HG03521 (cell line): ENCODE results near the gene DUOX2.
"Not testable (repeated sequence)": the region's sequence is repeated elsewhere in the genome, so short reads cannot be mapped to it uniquely, and the experiment has no call there.

Experiments
- ATAC-seq: cut with Tn5 transposase; IDR thresholded peaks from one replicate; pipeline ENCODE4 v1.9.1; 2021; ENCODE audit warnings: mild to moderate bottlenecking, moderate library complexity; ENCODE audit not compliant: unreplicated experiment

DUOX2 gene

GRCh38 chr15:45077391-45077790 lies 36.6 kb downstream of the DUOX2 start:
- not testable (repeated sequence) for ATAC-seq

GRCh38 chr15:45075440-45076320 lies 38.3 kb downstream of the DUOX2 start:
- ATAC-seq, result not testable (repeated sequence)

- not testable (repeated sequence) for ATAC-seq
These were observed 40.4 kb downstream of the DUOX2 start for GRCh38 chr15:45073602-45074001.

GRCh38 chr15:45069942-45070360 lies 44.0 kb downstream of the DUOX2 start:
- ATAC-seq, result not testable (repeated sequence)

GRCh38 chr15:45064386-45064785 lies 49.6 kb downstream of the DUOX2 start:
- ATAC-seq, result no peak

- not testable (repeated sequence) for ATAC-seq
These were observed 51.7 kb downstream of the DUOX2 start for GRCh38 chr15:45062301-45062700.

- not testable (repeated sequence) for ATAC-seq
These were observed 55.0 kb downstream of the DUOX2 start for GRCh38 chr15:45058690-45059675.

- not testable (repeated sequence) for ATAC-seq
These were observed 61.3 kb downstream of the DUOX2 start for GRCh38 chr15:45052676-45053075.

- ATAC-seq, result no peak
These were observed 63.4 kb downstream of the DUOX2 start for GRCh38 chr15:45050587-45050986.

GRCh38 chr15:45048794-45049631 lies 65.0 kb downstream of the DUOX2 start:
- ATAC-seq, result no peak

GRCh38 chr15:45048449-45048793 lies 65.6 kb downstream of the DUOX2 start:
- ATAC-seq, result not testable (repeated sequence)

- not testable (repeated sequence) for ATAC-seq
These were observed 69.7 kb downstream of the DUOX2 start for GRCh38 chr15:45044270-45044669.

- ATAC-seq, result not testable (repeated sequence)
These were observed 71.1 kb downstream of the DUOX2 start for GRCh38 chr15:45042859-45043258.
